ENCODE results near the gene CCDC59. TPM values are rescaled to one million over a fixed set of nuclear protein-coding genes. Genes with fewer than 3 reads are reported as not detected.

The CCDC59 gene, protein sequence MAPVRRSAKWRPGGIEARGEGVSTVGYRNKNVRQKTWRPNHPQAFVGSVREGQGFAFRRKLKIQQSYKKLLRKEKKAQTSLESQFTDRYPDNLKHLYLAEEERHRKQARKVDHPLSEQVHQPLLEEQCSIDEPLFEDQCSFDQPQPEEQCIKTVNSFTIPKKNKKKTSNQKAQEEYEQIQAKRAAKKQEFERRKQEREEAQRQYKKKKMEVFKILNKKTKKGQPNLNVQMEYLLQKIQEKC
- 10 to 100 TPM; 23.4 to 60.9 TPM for total RNA-seq

DNA sequence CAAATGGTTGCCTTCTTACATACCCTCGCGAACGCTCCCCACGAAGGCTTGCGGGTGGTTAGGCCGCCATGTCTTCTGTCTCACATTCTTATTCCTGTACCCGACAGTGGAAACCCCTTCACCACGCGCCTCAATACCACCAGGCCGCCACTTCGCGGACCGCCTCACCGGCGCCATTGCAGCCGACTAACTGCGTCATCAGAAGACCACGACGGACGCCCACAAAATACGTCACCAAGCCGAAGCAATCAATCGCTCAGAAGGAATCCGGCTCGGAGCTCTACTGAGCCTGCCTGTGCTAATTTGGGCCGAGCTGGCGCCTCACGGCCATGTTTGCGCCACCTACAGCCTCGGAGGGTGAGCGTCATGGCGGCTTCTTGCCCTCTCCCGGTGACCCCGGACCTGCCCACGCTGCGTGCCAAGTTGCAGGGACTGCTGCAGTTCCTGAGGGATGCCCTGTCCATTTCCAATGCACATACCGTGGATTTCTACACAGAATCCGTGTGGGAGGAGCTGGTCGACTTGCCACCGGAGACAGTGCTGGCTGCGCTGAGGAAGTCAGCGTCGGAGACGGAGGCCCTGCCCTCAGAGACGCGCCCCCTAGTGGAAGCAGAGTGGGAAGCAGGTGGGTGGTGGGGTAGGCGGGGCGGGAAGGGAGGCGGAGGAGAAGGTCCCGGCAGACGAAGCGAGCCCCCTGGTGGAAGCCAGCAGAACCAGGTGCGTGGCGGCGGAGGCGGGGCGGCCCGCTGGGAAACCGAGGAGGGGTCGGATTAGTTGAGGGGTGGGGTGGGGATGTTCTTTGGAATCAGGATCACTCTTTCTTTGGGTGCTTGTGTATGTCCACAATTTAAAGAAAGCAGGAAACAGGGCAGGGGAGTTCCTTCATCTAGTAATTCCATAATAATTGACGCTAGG lies at the start of gene CCDC59, which contains the start of gene METTL25:
Gene CCDC59, minus strand, starts transcription at position 188 of the 915 bp plus-strand sequence. Its CDS starts 11 bp downstream, at position 177.
Gene METTL25, plus strand, starts transcription at position 330 of the 915 bp plus-strand sequence. Its CDS starts 37 bp downstream, at position 367.

Other genes with a start within 250 kb of the CCDC59 start
- gene METTL25, start 142 bp upstream of the CCDC59 start, total RNA-seq: 1 to 10 TPM; 5.9 to 8.3 TPM

Measured in melanocyte of skin (primary cell).